Spleen (tissue), 7 donors: ENCODE results near the gene RACGAP1.

Experiments
- CTCF ChIP-seq, 11 experiments: fragments of 200-600 bp in 7 of 11; fragments of 450-650 bp in 4 of 11; sonication (generic) in 4 of 11; IDR thresholded peaks in 8 of 11; conservative IDR thresholded peaks in 3 of 11; 1 replicate in 7 of 11; 2 replicates in 4 of 11; pipeline versions ENCODE4 v1.4.0 to v1.8.0; 2016 to 2021; ENCODE audit warnings: antibody characterized with exemption in 11 of 11, inconsistent platforms in 4 of 11, mild to moderate bottlenecking in 1 of 11
- POLR2A ChIP-seq, 3 donors: fragments of 450-650 bp; IDR thresholded peaks; one replicate each; pipeline ENCODE4 v1.5.1; 2017; ENCODE audit warnings: antibody characterized with exemption in 3 of 3, mild to moderate bottlenecking in 1 of 3
- POLR2AphosphoS5 ChIP-seq, 3 donors: sonication (generic); formaldehyde crosslinking; IDR thresholded peaks; one replicate each; pipeline ENCODE4 v1.5.1; 2017; ENCODE audit warnings: antibody characterized with exemption in 3 of 3
- donor health status: DM: no; HTN: no; CAD: no; lungs with moderate emphysema.
- donor health status: DM: no; HTN: no; CAD: no.
- donor health status: DM: no; HTN: no; CAD: no.

GRCh38 chr12:50049254-50050118 lies 24.2 kb upstream of the RACGAP1 start:
- TF ChIP-seq POLR2AphosphoS5 (IDR thresholded peaks at IDR 0.05) (no peak), CTCF (IDR thresholded peaks at IDR 0.05 in 8 of 11, conservative IDR thresholded peaks at IDR 0.05 in 3 of 11) (no peak), POLR2A (IDR thresholded peaks at IDR 0.05) (no peak)
